ENCODE measurements around the gene EGLN1.

The EGLN1 gene

GRCh38 chr1:231385416-231385748 is 36.7 kb downstream of the EGLN1 start:
- TF ChIP-seq CTCF (IDR thresholded peaks at IDR 0.05; ENCODE audit: low read depth, low read length): no peak

GRCh38 chr1:231384696-231385415 is 37.2 kb downstream of the EGLN1 start:
- H3K4me3 ChIP-seq (ENCODE audit: low read depth, low read length): no peak overlapping the region
- TF ChIP-seq CTCF (IDR thresholded peaks at IDR 0.05; ENCODE audit: low read depth, low read length): no peak

More at GRCh38 chr1:231385416-231385748, 36.7 kb downstream of the EGLN1 start:
- no peak overlapping the region for H3K4me3 ChIP-seq (ENCODE audit: low read depth, low read length)

- no peak overlapping the region for H3K4me3 ChIP-seq (ENCODE audit: low read depth, low read length)
- no peak for TF ChIP-seq CTCF (IDR thresholded peaks at IDR 0.05; ENCODE audit: low read depth, low read length)
These were observed 38.8 kb downstream of the EGLN1 start for GRCh38 chr1:231383159-231383860.

- no peak for TF ChIP-seq CTCF (IDR thresholded peaks at IDR 0.05; ENCODE audit: low read depth, low read length)
These were observed 39.7 kb downstream of the EGLN1 start for GRCh38 chr1:231382426-231382825.

GRCh38 chr1:231381729-231382128 is 40.4 kb downstream of the EGLN1 start:
- TF ChIP-seq CTCF (IDR thresholded peaks at IDR 0.05; ENCODE audit: low read depth, low read length): no peak
- no peak overlapping the region for H3K4me3 ChIP-seq (ENCODE audit: low read depth, low read length)

More at GRCh38 chr1:231382426-231382825, 39.7 kb downstream of the EGLN1 start:
- no peak overlapping the region for H3K4me3 ChIP-seq (ENCODE audit: low read depth, low read length)

GRCh38 chr1:231376875-231377549 is 45.1 kb downstream of the EGLN1 start:
- H3K4me3 ChIP-seq (ENCODE audit: low read depth, low read length): no peak overlapping the region
- no peak for TF ChIP-seq CTCF (IDR thresholded peaks at IDR 0.05; ENCODE audit: low read depth, low read length)

- H3K4me3 ChIP-seq (ENCODE audit: low read depth, low read length): no peak overlapping the region
- no peak for TF ChIP-seq CTCF (IDR thresholded peaks at IDR 0.05; ENCODE audit: low read depth, low read length)
These were observed 46.0 kb downstream of the EGLN1 start for GRCh38 chr1:231376101-231376500.
